ENCODE data around the gene NRDE2.
A peak's percentile ranks its signal among the peaks of the same experiment; 100 is the strongest.
"Not testable (repeated sequence)": the region's sequence is repeated elsewhere in the genome, so short reads cannot be mapped to it uniquely, and the experiment has no call there.

NRDE2 gene

DNA sequence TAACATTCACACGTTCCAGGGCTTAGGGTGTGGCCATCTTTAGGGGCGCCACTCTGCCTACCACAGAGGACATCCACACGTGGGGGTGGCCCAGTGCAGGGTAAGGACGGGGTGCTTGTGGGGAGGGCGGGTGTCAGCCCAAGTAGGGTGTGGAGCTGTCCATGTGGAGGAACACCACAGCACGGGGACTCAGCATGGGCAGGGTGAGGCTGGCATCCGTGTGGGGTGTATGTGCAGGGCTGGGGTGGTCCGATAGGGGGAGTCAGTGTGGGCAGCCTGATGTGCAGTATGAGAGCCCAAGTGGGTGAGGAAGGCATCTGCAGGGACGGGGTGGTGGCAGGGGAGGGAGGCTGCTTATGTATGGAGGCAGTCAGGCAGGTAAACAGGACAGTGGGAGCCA is 57.7 kb downstream of the NRDE2 start:
- DNase-seq (ENCODE audit: low spot score), result no peak

DNA sequence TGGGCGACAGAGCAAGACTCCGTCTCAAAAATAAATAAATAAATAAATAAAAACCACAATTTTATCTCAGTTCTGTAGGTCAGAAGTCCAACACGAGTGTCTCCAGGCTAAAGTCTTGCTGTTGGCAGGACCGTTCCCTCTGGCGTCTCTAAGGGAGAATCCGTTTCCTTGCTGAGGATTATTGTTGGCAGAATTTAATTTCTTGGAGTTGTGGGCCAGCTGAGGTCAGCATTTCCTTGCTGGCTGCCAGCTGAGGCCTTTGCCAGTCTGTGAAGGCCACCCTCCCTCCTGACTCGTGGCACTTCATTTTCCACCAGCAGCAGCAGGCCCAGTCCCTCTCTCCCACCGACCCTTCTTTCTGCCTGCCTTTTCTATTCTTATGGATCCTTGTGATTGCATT is 58.2 kb downstream of the NRDE2 start:
- no peak for DNase-seq (ENCODE audit: low spot score)

DNA sequence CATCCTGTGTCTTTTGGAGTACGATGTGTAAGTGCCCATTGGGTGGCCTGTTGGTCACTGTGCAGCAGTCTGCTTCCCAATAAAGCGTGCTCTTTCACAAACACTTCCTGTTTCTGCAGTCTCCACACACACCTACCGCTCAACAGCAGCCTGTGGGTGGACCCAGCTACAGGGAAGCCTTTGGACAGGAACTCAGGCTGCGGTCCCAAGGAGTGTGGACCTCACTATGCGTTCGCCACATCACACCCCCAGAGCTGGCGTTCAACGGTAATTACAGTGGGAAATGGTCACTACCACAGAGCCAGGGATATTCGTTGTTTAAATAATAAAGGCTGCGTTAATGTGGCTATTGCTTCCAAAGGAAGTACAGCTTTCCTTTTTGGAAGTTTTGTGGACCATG is 59.2 kb downstream of the NRDE2 start:
- no peak for DNase-seq (ENCODE audit: low spot score)

DNA sequence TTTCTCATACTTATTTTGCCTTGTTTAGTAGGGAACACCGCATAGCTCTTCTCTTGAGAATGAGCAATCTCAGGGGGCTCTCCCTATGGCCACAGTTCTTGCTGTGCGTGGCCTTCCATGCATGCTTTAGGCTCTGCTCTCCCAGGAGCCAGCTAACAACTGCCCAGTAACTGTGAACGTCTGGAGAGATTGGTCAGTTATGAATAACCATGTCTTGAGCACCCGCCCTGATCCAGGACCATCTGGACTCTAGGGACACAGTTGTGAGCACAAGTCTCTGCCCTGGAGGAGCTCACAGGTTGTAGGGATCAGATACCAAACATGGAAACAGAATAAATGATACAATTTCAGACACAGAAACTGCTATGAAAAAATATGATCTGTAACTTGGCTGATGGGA is 63.3 kb downstream of the NRDE2 start:
- DNase-seq (ENCODE audit: low spot score), result no peak

DNA sequence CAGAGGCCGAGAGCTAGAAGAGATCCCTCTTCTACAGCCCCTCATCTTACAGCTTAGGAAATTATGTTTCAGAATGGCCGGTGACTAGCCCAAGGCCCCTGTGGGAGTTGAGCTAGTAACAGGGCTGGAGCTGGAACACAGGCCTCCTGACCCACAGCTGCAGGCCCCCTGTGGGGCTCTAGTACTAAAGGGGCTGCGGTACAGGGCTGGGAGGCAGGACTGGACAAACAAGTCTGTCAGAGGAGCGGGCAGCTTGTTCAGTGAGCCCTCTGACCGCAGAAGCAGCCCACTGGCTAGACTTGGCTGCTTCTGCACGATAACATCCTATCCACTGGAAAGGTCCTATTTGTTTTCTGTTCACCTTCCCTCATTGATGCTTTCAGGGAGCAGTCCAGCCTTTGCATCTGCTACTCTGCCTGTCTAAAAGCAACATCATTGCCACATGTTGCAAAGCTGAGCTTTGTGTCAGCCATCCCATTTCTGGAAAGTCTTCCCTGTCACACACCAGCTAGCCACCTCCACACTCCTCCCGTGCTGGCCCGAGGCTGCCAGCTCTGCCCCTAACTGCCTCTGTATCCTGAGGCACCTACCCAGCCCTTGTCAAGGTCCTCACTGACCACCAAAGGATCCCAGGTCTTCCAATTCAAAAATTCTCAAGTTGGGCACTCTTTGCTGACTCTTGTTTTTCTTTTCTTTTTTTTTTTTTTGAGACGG is 65.1 kb downstream of the NRDE2 start:
- no peak for DNase-seq (ENCODE audit: low spot score)

DNA sequence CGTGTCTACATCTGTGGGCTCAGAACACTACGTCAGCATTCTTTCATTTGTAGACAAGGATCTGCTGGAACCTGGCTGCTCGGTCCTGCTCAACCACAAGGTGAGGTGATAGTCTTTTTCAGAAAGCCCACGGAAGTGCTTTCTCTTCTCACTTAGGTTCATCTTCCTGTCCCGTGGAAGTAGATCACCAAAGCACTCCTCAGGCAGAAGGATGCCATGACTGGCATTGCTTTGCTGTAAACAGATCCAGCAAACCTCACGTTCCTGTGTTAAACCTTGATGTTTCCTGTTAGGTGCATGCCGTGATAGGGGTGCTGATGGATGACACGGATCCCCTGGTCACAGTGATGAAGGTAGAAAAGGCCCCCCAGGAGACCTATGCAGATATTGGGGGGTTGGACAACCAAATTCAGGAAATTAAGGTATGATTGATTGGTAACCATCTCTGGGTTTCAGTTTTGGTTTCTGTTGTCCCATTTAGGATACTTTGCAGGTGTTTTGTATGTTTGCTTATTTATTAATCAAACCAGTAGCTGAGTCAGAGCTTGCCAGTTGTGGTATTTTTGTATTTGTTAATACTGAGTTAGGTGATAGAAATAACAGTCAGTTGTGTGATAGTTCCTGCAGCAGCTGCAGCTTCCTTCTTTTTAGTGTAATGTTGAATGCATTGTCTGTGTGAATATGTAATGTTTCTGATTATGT is 67.8 kb downstream of the NRDE2 start:
- DNase-seq (ENCODE audit: low spot score), result no peak

DNA sequence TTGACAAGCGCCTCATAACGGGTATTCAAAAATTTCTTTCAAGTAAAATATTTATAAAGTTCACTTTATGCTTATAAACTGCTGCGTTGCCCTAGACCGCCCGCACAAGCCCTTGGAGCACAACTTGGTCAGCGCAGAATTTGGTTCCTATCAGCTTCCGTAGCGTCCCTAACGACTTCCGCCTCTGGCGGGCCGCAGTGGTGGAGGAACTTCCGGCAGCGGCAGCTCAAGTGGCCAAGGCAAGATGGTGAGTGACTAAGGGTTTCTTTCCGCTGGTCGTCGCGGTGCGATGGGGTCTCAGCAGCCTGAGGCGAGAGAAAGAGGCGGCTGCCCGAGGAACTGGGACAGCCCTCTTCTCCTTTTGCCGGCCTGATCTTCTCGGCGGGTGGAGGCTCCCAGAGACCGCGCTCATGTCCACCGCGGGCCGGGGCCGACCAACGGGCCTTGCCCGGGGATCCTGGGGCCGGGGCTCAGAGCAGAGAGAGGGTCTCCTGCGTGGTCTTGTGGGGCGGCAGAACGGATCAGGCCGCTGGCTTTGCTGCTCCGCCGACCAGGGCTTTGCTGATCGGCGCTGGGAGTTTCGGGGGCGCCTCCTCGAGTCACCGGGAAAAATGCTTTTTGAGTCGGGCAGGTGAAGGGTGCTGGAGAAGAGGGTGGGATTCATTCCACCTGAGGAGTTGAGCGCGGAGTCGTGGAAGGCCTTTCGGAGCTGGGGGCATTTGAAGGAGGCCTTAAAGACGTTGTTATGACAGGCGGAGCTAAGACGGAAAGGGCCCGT is 75.2 kb downstream of the NRDE2 start, which contains the start of gene PSMC1:
TSS of gene PSMC1 (plus strand) at position 200 of the 778 bp plus-strand sequence. CDS start at position 245, 45 bp downstream.
- DNase-seq (ENCODE audit: low spot score), result peak; percentile 93

DNA sequence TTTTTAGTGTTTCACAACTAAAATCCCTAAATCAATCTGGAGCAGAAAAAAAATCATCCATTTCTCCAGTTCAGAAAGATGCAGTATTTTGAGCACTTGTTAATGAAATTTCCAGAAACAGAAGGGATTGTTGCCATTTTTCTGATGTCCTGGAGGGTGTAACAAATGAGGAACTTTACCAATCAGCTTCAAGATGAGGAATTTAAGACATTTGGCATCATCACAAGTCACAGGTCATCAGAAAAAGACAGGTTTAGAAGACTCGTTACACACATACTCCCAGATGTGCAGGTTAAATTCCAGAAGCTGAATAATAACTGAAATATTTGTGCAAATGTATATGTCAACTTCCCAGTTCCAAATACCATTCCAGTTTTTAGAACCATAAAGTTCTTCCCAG is 75.9 kb downstream of the NRDE2 start:
- no peak for DNase-seq (ENCODE audit: low spot score)

DNA sequence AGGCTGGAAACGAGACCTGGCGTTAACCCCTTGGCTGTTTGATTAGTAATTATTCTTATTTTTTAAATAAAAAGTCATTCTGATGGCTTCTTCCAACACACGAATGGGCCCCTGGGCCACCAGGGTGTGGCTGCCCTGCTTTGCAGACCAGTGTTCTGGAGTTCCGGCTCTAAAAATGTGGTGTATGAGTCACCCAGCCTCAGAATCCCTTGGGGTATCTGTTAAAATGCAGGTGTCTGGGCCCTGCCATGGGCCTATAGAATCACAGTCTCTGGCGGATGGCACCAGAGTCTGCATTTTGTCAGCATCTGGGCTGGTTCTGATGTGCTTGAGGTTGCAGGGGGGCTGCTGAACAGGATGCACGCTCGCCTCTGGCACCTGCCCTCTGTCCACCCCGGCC is 77.9 kb downstream of the NRDE2 start:
- no peak for DNase-seq (ENCODE audit: low spot score)

DNA sequence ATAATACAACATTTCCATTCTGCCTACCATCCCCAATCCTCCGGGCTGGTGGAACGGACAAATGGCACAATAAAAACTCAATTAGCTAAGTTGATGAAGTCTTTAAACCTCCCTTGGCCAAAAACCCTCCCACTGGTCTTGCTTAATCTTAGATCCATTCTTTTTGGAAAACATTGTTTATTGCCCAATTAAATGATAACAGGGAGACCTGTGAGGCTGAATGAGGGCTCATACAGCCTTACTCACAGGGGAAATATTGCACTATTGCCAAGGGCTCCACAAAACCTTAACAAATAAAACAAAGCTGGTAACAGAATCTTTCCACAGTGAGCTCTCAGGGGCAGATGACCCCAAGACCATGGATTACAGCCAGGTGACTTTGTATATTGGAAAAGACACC is 83.1 kb downstream of the NRDE2 start:
- DNase-seq (ENCODE audit: low spot score), result no peak

DNA sequence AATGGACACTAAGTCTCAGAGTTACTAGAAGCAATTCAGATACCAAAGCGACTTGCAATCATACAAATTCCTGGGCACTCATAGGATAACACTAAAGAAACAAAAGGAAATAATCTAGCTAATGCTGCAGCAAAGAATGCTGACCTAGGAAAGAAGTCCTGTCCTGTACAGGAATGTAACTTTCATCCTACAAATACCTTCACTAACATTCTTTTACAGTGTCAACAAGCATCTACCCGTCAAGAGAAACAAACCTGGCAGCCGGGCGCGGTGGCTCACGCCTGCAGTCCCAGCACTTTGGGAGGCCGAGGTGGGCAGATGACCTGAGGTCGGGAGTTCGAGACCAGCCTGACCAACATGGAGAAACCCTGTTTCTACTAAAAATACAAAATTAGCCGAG is 84.3 kb downstream of the NRDE2 start:
- not testable (repeated sequence) for DNase-seq (ENCODE audit: low spot score)

DNA sequence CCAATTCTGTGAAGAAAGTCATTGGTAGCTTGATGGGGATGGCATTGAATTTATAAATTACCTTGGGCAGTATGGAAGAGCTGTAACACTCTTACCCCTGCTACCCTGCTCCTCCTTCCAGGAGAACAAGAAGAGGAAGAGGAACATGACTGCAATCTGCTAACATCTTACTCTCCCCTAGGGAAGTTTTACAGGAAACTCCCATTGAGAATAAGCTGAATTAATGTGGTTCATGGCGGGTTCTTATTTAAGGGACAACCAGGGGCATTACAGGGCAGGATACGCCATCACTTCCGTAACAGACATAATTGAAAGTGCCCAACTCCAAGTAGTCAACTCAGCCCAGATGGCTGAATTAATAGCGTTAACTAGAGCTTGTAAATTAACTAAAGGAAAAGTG is 84.8 kb downstream of the NRDE2 start:
- DNase-seq (ENCODE audit: low spot score), result no peak

DNA sequence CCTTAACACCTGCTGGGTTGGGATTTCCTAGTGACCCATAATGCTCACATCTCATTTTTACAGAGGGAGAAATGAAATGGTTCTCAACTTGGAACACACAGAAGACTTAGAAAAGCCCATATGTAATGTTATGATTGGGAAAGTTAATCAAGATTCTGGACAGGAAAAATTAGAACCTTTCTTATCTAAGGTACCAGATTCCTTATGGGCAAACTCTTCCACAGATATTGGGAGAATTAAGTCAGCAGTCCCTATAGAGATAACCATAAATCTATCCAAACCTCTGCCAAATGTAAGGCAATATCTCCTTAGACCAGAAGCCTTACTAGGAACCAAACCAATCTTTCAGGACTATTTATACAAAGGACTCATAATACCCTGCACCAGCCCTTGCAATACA is 89.3 kb downstream of the NRDE2 start:
- DNase-seq (ENCODE audit: low spot score), result no peak

DNA sequence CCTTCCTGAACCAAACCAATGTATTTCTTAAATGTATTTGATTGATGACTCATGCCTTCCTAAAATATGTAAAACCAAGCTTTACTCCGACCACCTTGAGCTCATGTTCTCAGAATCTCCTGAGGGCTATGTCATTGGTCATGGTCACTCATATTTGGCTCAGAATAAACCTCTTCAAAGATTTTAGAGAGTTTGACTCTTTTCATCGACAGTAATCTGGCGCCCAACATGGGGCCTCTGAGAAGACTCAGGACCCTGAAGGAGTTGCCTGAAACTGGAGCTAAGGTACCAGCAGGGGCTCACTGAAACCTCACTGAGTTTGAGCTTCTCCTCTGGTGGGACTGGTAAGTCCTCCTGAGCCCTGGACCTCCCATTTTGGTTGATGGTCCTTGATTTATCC is 92.6 kb downstream of the NRDE2 start:
- DNase-seq (ENCODE audit: low spot score), result no peak

DNA sequence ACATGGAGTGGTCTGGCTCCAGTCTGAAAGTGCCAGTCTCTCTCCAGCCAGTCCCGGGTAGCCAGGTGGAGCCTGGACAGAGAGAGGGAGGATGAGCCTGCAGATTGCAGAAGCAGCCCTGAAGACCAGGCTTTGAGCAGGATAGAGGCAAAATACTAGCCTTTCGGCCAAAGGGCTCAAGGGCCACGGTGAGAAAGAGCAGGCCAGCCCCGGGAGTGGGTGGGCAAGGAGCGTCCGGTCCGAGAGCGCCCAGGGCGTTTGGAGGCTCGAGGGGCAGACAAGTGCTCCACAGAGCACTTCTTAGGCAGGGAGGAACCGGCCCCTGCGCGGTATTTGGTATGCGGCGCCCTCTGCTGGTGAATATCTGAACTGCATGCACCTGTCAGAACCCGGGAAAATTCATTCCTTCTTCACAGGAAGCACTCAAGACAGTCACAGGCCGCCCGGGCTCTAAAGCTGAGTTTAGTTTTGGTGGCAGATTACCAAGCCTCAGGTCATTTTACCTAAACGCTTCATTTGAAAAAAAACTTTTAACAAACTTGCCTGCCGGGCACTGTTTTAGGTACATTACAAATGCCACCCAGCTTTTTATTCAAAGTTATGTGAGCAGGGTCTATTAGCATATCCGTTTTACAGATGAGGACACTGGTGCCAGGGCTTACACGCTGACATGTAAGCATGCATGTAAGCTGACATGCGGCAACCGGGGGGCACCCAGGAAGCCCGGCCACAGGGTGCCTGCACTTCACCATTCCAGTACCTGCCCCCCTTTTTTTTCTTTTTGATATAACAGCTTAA is 96.4 kb downstream of the NRDE2 start:
- DNase-seq (ENCODE audit: low spot score), result peak; percentile 85

DNA sequence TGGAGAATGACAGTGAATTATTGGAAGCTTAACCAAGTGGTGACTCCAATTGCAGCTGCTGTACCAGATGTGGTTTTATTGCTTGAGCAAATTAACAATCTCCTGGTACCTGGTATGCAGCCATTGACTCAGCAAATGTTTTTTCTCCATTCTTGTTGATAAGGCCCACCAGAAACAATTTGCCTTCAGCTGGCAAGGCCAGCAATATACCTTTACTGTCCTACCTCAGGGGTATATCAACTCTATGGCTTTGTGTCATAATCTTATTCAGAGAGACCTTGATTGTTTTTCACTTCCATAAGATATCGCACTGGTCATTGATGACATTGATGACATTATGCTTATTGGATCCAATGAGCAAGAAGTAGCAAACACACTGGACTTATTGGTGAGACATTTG is 101.8 kb downstream of the NRDE2 start:
- DNase-seq (ENCODE audit: low spot score), result not testable (repeated sequence)

DNA sequence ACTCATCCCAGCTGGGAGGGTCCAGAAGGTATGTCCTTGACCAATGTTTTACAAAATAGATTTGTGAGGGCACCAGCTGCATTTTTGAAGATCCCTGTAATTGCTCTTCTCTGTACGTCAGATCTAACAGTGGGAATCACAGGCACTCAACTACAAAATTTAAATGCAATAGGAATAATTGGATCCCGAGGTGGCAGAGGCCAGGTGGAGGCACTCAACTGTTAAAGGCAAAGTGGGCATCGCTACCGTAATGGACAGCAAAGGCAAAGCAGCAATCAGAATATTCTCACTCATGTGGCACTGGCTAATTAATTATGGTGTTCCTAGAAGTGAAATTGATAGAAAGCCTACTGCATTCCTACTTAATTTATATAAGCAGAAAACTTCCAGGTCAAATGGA is 103.3 kb downstream of the NRDE2 start:
- DNase-seq (ENCODE audit: low spot score), result no peak

Measured in AG08395 (cell line).